HepG2 (cell line): ENCODE measurements around the gene SNX13.

Source experiments
- AHR ChIP-seq: IDR thresholded peaks from 2 replicates; pipeline ENCODE4 v1.6.1; 2018; ENCODE audit warnings: missing genetic modification reagents, missing compliant biosample characterization
- ARHGAP35 ChIP-seq: sonication (generic); formaldehyde crosslinking; IDR thresholded peaks from 2 replicates; pipeline ENCODE4 v1.9.0; 2022; ENCODE audit warnings: mild to moderate bottlenecking, inconsistent platforms, moderate library complexity, missing genetic modification reagents, borderline replicate concordance
- FOSL2 ChIP-seq: sonication (generic); formaldehyde crosslinking; IDR thresholded peaks from 2 replicates; pipeline ENCODE4 v1.4.0; 2020; ENCODE audit warnings: missing genetic modification reagents
- HMGXB4 ChIP-seq, 2 experiments: sonication (generic) in 1 of 2; formaldehyde crosslinking in 1 of 2; IDR thresholded peaks; 2 replicates each; pipeline versions ENCODE4 v1.4.0 to v1.6.1; 2018 to 2020; ENCODE audit warnings: missing genetic modification reagents in 2 of 2, borderline replicate concordance in 1 of 2, low read depth in 1 of 2, mild to moderate bottlenecking in 1 of 2, missing biosample characterization in 1 of 2
- MAZ ChIP-seq, 2 experiments: sonication (generic) in 1 of 2; formaldehyde crosslinking in 1 of 2; IDR thresholded peaks; 2 replicates each; pipeline versions ENCODE4 v1.5.0 to v1.6.1; 2012 to 2020; ENCODE audit warnings: low read depth in 2 of 2, mild to moderate bottlenecking in 2 of 2, borderline replicate concordance in 1 of 2, improper control_type of control experiment in 1 of 2, low read length in 1 of 2, missing genetic modification reagents in 1 of 2, moderate library complexity in 1 of 2
- RAD21 ChIP-seq: fragments of 450-650 bp; formaldehyde crosslinking; IDR thresholded peaks from 2 replicates; pipeline ENCODE4 v1.5.0; 2020; ENCODE audit warnings: mild to moderate bottlenecking
- ZNF18 ChIP-seq: sonication (generic); formaldehyde crosslinking; IDR thresholded peaks from 2 replicates; pipeline ENCODE4 v1.8.0; 2022; ENCODE audit warnings: mild to moderate bottlenecking, missing genetic modification reagents; ENCODE audit not compliant: insufficient replicate concordance

GRCh38 chr7:17855202-17855601 lies 85.1 kb downstream of the SNX13 start:
- TF ChIP-seq AHR (CRISPR knock-in tag) (no peak), RAD21 (no peak), ARHGAP35 (no peak), MAZ (IDR thresholded peaks at IDR 0.05; ENCODE audit: borderline replicate concordance, low read depth, low read length) (no peak), MAZ (CRISPR knock-in tag; IDR thresholded peaks at IDR 0.05; ENCODE audit: low read depth) (no peak), FOSL2 (CRISPR knock-in tag) (no peak), ZNF18 (CRISPR knock-in tag) (no peak), HMGXB4 (CRISPR knock-in tag; IDR thresholded peaks at IDR 0.05; ENCODE audit: borderline replicate concordance in 1 of 2, low read depth in 1 of 2) (no peak)
